SK-N-SH (cell line): ENCODE data around the gene ABLIM2.

Experiments used
- CHD2 ChIP-seq: fragments of 150-350 bp; IDR thresholded peaks from 2 replicates; pipeline ENCODE4 v1.6.1; 2018; ENCODE audit warnings: low read length; ENCODE audit not compliant: partially characterized antibody
- CTCF ChIP-seq: fragments of 200-600 bp; sonication (generic); IDR thresholded peaks from 2 replicates; pipeline ENCODE4 v1.6.1; 2017; ENCODE audit warnings: antibody characterized with exemption, mild to moderate bottlenecking, moderate library complexity
- EP300 ChIP-seq, 2 experiments: IDR thresholded peaks; 2 replicates each; pipeline versions ENCODE4 v1.4.0 to v1.6.1; 2012; ENCODE audit warnings: borderline replicate concordance in 1 of 2, low read depth in 1 of 2, low read length in 1 of 2
- EZH2phosphoT487 ChIP-seq: fragments of 200-600 bp; sonication (generic); IDR thresholded peaks from 2 replicates; pipeline ENCODE4 v1.6.1; 2017; ENCODE audit warnings: low read depth, mixed run types, mild to moderate bottlenecking, antibody characterized with exemption, moderate library complexity, borderline replicate concordance
- FOXJ3 ChIP-seq: sonication (generic); formaldehyde crosslinking; IDR thresholded peaks from 2 replicates; pipeline ENCODE4 v1.5.1; 2020; ENCODE audit warnings: mild to moderate bottlenecking, missing genetic modification reagents
- GABPA ChIP-seq: IDR thresholded peaks from 2 replicates; pipeline ENCODE4 v1.4.0; 2012; ENCODE audit warnings: low read depth, mild to moderate bottlenecking
- MEF2A ChIP-seq: IDR thresholded peaks from 2 replicates; pipeline ENCODE4 v1.4.0; 2012; ENCODE audit warnings: low read depth, borderline replicate concordance
- MXI1 ChIP-seq: IDR thresholded peaks from 2 replicates; pipeline ENCODE4 v1.6.1; 2012; ENCODE audit warnings: mild to moderate bottlenecking, low read depth, low read length, improper control_type of control experiment
- POLR2AphosphoS5 ChIP-seq: IDR thresholded peaks from 2 replicates; pipeline ENCODE4 v1.6.1; 2012; ENCODE audit warnings: low read depth, low read length
- RAD21 ChIP-seq: IDR thresholded peaks from 2 replicates; pipeline ENCODE4 v1.6.1; 2012; ENCODE audit warnings: mild to moderate bottlenecking, low read length
- TAF1 ChIP-seq: IDR thresholded peaks from 2 replicates; pipeline ENCODE4 v1.6.1; 2012; ENCODE audit warnings: low read depth, mild to moderate bottlenecking, low read length, moderate library complexity, borderline replicate concordance
- TCF12 ChIP-seq: IDR thresholded peaks from 2 replicates; pipeline ENCODE4 v1.4.0; 2012

GRCh38 chr4:7924570-7924969 is 234.0 kb downstream of the ABLIM2 start:
- TF ChIP-seq CTCF (no peak), EP300 (IDR thresholded peaks at IDR 0.05; ENCODE audit: borderline replicate concordance in 1 of 2, low read depth in 1 of 2, low read length in 1 of 2) (no peak), CHD2 (no peak), MXI1 (no peak), RAD21 (no peak), POLR2AphosphoS5 (no peak), EZH2phosphoT487 (no peak), TCF12 (no peak), FOXJ3 (CRISPR knock-in tag) (no peak), TAF1 (no peak), GABPA (no peak), MEF2A (no peak)
